T47D (cell line): Measurements from ENCODE around the gene TNXB.
"Not testable (repeated sequence)": the region's sequence is repeated elsewhere in the genome, so short reads cannot be mapped to it uniquely, and the experiment has no call there.

Experiments
- DNase-seq, 2 experiments: peaks; one replicate each; pipeline versions ENCODE4 v3.0.0 to v3.0.0-alpha.2; 2011 to 2012; ENCODE audit warnings: low read depth in 1 of 2, low spot score in 1 of 2
- in situ Hi-C: cut with HindIII; loops from 2 replicates; pipeline ENCODE4 v1.10.0; 2016; ENCODE audit warnings: low sequenced_read_pairs, low pct_unique_long_range_greater_than_20kb

The TNXB gene

DNA sequence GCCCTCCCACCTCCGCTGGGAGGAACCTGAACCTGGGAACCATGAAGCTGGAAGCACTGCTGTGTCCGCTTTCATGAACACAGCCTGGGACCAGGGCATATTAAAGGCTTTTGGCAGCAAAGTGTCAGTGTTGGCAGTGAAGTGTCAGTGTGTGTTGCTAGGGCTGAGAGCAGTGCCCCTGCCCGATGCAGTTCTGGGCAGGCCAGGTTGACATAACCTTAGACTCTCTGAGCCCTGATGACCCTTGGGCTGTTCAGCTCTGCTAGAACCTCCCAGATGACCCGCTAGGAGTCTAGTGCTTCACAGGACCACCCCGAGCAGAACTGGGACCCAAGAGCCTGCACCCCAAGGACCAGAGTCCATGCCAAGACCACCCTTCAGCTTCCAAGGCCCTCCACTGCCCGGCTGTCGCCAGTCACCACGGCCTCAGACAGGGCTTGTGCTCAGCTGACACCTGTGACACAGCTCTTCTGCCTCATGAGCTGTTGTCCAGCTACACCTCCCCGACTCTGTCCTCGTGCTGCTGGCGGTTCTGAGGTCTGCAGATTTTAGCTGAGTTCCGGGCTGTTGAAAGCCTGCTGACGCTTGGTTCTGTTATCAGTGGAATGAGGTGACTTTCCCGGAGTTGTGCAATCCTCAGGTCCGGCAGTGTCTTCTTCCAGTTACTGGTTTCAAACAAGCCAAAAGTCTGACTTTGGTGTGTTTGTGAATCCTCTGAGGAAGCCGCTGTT, 73.7 kb downstream of the TNXB start:
- DNase-seq, in situ Hi-C loops: not testable (repeated sequence)

DNA sequence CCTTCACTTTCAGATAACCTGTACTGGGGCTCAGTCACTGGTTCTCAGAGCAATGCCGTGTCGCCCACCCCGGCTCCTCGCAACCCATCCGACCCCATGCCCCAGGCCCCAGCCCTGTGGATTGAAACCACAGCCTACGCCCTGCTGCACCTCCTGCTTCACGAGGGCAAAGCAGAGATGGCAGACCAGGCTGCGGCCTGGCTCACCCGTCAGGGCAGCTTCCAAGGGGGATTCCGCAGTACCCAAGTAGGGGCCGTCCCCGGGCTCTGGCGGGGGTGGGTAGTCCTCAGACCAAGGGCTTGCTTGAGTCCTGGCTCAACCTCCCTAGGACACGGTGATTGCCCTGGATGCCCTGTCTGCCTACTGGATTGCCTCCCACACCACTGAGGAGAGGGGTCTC, 79.6 kb downstream of the TNXB start:
- in situ Hi-C loops, DNase-seq: not testable (repeated sequence)

DNA sequence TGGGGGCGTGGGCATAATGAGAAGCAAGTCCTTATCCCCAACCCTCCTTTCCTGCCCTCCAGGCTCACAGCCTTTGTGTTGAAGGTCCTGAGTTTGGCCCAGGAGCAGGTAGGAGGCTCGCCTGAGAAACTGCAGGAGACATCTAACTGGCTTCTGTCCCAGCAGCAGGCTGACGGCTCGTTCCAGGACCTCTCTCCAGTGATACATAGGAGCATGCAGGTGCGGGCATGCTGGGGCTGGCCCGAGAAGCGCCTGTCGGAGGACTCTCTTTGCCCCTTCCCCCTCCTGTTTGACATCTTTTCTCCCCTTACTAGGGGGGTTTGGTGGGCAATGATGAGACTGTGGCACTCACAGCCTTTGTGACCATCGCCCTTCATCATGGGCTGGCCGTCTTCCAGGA, 80.5 kb downstream of the TNXB start:
- DNase-seq, in situ Hi-C loops: not testable (repeated sequence)

DNA sequence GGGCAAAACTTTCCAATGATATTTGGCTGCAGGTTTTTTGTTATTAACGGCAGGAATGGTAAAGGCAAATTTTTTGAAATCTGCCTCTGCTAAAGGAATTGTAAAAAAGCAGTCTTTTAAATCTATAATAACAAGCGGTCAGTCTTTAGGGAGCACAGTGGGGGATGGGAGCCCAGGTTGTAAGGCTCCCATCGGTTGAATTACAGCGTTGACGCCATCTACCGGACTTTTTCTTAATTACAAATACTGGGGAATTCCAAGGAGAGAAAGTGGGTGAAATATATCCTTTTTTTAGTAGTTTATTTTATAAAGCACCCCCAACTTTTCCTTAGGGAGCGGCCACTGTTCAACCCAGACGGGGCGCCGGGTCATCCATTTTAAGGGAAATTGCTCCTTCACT, 87.0 kb downstream of the TNXB start:
- DNase-seq, in situ Hi-C loops: not testable (repeated sequence)

DNA sequence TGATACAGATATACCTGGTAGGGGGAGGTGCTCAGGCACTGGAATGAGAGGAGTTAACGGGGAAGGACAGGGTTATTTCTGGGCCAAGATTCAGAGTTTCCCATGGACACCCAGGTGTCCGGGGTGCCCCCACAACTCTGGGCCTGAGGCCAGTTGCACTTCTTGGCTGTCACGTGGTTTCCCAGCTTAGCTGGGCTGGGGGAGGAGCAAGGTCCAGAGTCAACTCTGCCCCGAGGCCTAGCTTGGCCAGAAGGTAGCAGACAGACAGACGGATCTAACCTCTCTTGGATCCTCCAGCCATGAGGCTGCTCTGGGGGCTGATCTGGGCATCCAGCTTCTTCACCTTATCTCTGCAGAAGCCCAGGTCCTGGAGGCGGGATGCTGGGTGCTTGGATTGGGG, 94.6 kb downstream of the TNXB start, which contains the start of gene C4B:
Gene C4B (plus strand): TSS at position 249 of the 400 bp plus-strand sequence. CDS start 51 bp downstream, at position 300.
- DNase-seq, in situ Hi-C loops: not testable (repeated sequence)

DNA sequence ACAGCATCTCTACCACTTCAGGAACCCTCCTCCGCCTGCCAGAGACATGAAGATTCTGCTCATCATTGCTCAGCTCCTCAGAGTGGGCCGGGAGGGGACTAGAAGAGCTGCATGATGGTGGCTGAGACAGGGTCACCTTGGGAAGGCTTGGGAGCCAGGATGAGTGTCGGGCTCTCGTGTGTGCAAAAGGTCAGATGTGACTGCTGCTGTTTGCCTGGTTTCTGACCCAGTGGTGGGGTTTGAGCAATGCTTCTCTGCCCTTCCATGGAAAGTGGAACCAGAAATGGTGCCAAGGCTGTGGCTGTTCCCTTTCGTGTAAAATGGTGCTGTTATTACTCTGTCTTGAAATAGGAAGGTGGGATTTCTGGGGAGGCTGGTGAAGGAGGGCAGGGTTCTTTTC, 95.4 kb downstream of the TNXB start:
- in situ Hi-C loops = not testable (repeated sequence)

DNA sequence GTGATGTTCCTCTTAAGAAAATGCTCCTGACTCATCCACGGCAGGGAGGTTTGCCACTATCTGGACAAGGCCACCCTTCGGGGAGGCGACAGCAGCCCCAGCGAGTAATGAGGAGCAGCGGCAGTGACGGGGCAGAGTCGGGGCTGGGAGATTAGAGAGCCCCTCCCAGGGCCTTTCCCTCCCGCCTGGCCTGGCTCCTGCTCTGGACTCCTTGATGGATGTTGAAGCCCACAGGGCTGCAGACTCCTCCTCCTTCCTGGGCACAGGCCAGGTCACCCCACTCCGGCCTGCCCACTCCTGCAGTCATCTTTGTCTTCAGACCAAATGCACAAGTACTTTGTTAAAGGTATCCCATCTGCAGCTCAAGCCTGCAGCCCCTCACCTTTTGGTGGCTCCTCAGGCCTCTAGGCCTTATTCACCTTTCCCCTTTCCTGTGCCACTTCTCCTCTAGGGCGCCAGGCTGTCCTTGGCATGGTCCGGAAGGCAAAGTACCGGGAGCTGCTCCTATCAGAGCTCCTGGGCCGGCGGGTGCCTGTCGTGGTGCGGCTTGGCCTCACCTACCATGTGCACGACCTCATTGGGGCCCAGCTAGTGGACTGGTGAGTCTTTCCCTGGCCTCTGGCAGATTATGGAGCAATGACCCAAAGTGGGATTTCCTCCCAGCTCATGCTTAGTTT, 96.1 kb downstream of the TNXB start:
- DNase-seq, in situ Hi-C loops: not testable (repeated sequence)

More for the DNA sequence above, 95.4 kb downstream of the TNXB start:
- DNase-seq = not testable (repeated sequence)

DNA sequence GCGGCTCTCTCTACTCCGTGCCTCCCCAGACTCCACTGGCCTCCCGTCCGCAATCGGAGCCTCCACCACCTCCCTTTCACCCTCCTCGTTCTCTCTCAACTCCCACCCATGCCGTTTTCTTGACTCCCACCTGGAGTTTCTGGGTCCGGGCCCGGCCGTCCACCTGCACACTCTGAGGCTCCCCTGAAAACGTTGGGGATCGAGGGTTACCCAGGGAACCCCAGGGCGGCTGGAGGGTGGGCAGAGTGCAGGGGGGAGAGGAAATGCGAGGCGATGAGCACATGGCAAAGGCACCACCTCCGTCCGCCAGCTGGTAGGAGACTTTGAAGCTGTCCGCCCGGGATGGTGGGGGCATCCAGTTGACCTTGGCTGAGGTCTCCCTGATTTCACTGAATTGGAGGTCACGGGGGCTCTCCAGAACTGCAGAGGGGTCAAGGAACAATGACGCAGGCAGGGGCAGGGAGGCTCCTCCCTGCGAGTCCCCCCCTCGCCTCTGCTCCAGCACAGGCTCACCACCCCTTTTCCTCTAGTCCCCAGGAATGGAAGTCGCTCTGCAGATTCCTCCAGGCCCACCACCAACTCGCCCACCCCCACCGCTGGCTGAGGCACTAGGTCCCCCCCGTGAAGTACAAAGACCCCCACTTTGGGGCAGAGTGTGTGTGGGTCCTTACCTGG, 98.1 kb downstream of the TNXB start:
- DNase-seq, in situ Hi-C loops: not testable (repeated sequence)

DNA sequence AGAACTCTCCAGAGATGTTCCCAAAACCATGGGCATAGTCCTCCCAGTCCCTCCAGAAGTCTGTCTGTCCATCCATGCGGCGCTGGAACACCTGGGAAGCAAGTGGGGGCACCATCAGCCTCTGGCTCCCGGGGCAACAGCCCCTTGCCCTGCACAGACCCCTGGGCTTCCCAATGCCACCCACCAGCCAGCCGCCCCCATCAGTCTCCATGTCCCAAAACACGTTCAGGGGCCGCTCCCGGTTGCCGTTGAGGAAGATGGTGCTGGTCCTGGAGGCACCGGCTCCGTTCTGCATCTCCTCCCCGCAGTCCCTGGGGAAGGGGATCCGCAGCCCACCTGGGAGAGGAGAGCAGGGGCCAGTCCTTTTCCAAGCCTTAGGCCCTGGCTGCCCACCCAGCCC, 99.6 kb downstream of the TNXB start:
- not testable (repeated sequence) for DNase-seq

DNA sequence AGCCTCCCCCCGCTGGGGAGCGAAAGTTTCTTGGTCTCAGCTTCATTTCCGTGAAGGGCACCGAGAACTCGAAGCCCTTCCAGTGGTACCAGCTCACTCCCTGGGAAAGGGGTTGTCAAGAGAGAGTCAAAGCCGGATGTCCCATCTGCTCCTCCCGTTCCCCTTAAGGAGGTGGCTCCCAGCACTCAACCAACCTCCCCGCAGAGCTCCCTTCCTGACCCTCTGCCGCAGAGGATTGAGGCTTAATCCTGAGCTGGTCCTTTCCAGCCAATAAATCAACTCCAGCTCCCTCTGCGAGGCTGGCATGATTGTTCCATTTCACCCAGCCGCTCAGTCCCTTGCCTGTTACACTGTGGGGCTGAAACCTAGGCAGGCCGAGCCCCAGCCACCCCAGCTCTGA, 100.5 kb downstream of the TNXB start:
- DNase-seq, in situ Hi-C loops: not testable (repeated sequence)

More for the DNA sequence above, 99.6 kb downstream of the TNXB start:
- in situ Hi-C loops = not testable (repeated sequence)

DNA sequence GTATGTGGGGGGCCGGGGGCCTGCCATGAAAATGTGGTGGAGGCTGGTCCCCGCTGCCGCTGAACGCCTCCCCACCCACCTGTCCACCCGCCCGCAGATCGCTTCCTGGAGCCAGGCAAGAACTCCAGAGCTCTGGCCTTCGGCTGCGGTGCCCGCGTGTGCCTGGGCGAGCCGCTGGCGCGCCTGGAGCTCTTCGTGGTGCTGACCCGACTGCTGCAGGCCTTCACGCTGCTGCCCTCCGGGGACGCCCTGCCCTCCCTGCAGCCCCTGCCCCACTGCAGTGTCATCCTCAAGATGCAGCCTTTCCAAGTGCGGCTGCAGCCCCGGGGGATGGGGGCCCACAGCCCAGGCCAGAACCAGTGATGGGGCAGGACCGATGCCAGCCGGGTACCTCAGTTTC, 101.1 kb downstream of the TNXB start:
- in situ Hi-C loops, DNase-seq: not testable (repeated sequence)

DNA sequence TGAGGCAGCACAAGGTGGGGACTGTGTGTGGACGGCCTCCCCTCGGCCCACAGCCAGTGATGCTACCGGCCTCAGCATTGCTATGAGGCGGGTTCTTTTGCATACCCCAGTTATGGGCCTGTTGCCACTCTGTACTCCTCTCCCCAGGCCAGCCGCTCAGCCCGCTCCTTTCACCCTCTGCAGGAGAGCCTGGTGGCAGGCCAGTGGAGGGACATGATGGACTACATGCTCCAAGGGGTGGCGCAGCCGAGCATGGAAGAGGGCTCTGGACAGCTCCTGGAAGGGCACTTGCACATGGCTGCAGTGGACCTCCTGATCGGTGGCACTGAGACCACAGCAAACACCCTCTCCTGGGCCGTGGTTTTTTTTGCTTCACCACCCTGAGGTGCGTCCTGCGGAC, 102.1 kb downstream of the TNXB start:
- DNase-seq, in situ Hi-C loops: not testable (repeated sequence)

DNA sequence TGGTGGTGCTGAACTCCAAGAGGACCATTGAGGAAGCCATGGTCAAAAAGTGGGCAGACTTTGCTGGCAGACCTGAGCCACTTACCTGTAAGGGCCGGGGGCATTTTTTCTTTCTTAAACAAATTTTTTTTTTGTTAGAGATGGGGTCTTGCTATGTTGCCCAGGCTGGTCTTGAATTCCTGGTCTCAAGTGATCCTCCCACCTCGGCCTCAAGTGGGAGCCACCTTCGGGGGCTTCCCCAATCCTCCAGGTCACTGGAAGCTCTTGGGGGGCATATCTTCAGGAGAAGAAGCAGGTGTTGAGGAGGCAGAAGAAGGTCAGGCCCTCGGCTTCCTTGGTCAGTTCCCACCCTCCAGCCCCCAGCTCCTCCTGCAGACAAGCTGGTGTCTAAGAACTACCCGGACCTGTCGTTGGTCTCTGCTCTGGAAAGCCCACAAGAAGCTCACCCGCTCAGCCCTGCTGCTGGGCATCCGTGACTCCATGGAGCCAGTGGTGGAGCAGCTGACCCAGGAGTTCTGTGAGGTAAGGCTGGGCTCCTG, 103.1 kb downstream of the TNXB start:
- DNase-seq, in situ Hi-C loops: not testable (repeated sequence)

DNA sequence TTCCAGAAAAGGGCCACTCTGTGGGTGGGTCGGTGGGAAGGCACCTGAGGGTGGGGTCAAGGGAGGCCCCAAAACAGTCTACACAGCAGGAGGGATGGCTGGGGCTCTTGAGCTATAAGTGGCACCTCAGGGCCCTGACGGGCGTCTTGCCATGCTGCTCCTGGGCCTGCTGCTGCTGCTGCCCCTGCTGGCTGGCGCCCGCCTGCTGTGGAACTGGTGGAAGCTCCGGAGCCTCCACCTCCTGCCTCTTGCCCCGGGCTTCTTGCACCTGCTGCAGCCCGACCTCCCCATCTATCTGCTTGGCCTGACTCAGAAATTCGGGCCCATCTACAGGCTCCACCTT, 103.6 kb downstream of the TNXB start:
- in situ Hi-C loops, DNase-seq: not testable (repeated sequence)

DNA sequence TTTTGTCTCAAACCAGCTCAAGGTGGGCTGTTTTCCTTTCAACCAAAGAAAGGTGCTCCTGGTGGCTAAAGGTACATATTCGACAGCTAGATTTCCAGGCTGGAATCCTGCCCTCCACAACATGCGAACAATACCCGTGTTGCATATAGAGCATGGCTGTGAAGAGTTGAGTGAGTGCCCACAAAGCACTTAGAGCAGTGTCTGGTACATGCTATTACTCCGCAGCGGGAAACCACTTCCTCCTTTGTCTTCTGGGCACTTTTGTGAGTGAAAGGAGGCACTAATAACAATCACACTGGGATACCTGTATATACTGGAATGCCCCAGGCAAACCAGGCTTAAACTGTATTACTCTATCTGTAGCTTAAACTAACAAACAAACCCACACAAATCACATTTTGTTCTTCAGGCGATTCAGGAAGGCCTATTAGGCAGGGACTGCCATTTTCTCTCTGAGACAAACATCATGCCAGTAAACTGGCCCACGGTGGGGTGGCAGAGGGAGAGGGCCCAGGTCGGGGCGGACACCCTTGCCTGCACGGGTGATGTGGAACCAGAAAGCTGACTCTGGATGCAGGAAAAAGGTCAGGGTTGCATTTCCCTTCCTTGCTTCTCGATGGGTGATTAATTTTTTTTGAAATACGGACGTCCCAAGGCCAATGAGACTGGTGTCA, 104.1 kb downstream of the TNXB start:
- DNase-seq, in situ Hi-C loops: not testable (repeated sequence)

DNA sequence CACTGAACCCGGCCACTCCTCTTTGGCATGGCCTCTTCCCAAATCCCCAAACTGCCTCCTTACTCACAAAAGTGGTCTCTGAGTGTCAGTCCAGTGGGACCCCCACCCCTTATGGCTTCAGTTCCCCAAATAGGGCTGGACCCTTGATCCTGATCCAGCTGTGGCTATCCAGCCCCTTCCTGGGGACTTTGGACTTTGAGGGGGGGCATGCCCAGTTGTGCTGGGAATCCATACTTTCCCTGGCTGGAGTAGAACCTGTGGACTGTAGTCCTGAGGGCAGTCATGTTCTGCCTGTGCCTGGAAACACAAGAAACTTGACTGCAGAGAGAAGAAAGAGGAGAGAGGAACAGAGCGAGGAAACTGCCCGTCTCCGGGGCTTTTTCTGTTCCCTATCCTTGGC, 104.7 kb downstream of the TNXB start:
- in situ Hi-C loops, DNase-seq: not testable (repeated sequence)

DNA sequence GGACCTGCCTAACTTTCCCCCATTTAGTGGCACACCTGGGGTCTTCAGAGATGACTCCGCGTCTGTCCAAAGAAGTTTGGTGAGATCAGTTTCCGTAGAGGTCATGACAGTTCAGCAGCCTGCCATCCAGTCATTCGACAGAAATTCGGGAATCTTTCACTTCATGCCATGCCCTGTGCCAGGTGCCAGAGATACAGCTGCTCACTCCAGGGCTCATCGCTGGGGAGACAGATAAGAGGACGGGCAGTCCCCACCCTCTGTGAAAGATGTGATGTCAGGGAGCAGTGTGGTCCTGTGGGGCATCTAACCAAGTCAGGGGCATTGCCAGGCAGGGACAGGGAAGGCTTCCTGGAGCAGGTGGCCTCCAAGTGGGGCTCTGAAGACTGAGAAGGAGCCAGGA, 105.8 kb downstream of the TNXB start:
- in situ Hi-C loops = not testable (repeated sequence)

More for the DNA sequence above, 105.8 kb downstream of the TNXB start:
- DNase-seq = not testable (repeated sequence)
